K562 (cell line): ENCODE results near the gene RGS17. TPM values are rescaled to one million over a fixed set of nuclear protein-coding genes. Genes with fewer than 3 reads are reported as not detected.

Source experiments
- ATAC-seq: fragments of 200-7000 bp; cut with Tn5 transposase; 3 replicates; pipeline ENCODE4 v1.9.1; 2020; ENCODE audit warnings: moderate library complexity
- BruUV-seq: library from RNA; stranded (reverse); fragments of 400-500 nt; replicated peaks from 2 replicates; lab custom pipeline; 2021; lab: Mats Ljungman, UMichigan
- CTCF ChIA-PET: fragments of 300-600 bp; formaldehyde crosslinking; extraction: SDS; loops from one replicate; lab custom pipeline; 2021; ENCODE audit warnings: low intra/inter-chr PET ratio; lab: Yijun Ruan, JAX
- POLR2A ChIA-PET: fragments of 300-600, 350-650 bp; sonication (Branson Sonifier 250); formaldehyde crosslinking; extraction: SDS; loops from one replicate; lab custom pipeline; 2021; ENCODE audit warnings: antibody characterized with exemption, inconsistent platforms; lab: Yijun Ruan, JAX
- DNase-seq, 4 experiments: peaks; one replicate each; pipeline versions ENCODE4 v3.0.0 to v3.0.0-alpha.2; 2011 to 2018; ENCODE audit warnings: low spot score in 3 of 4, mixed read lengths in 3 of 4; ENCODE audit errors: extremely low read depth in 1 of 4
- FAIRE-seq: peaks from 2 replicates; lab custom pipeline; 2011; peaks lifted over from hg19 to GRCh38; lab: Jason Lieb, UNC
- H2AFZ ChIP-seq: 2 replicates; pipeline ENCODE4 v1.6.0; 2011; ENCODE audit warnings: low read depth, low read length, control low read depth, inconsistent platforms
- H3K27ac ChIP-seq: fragments of 200-600 bp; 3 replicates; pipeline ENCODE4 v1.8.0; 2011; ENCODE audit warnings: low read depth, mild to moderate bottlenecking, control low read depth, inconsistent platforms, low read length, moderate library complexity, mixed read lengths; ENCODE audit errors: extremely low read depth
- H3K27me3 ChIP-seq, 2 experiments: fragments of 300-600 bp in 1 of 2; 2 replicates in 1 of 2; 3 replicates in 1 of 2; pipeline versions ENCODE4 v1.6.0 to v1.8.0; 2011; ENCODE audit warnings: inconsistent platforms in 2 of 2, low read length in 2 of 2, mild to moderate bottlenecking in 1 of 2, mixed read lengths in 1 of 2, moderate library complexity in 1 of 2; ENCODE audit not compliant: control insufficient read depth in 2 of 2, insufficient read depth in 2 of 2
- H3K36me3 ChIP-seq: fragments of 300-600 bp; 3 replicates; pipeline ENCODE4 v1.8.0; 2011; ENCODE audit warnings: mild to moderate bottlenecking, low read length, inconsistent platforms; ENCODE audit not compliant: control insufficient read depth, insufficient read depth
- H3K4me1 ChIP-seq, 2 experiments: fragments of 200-600 bp in 1 of 2; replicated peaks in 1 of 2; 2 replicates in 1 of 2; 3 replicates in 1 of 2; pipeline versions ENCODE4 v1.5.1 to v1.8.0; 2011; ENCODE audit warnings: inconsistent platforms in 2 of 2, low read length in 2 of 2, mild to moderate bottlenecking in 1 of 2, mixed read lengths in 1 of 2, moderate library complexity in 1 of 2; ENCODE audit not compliant: control insufficient read depth in 2 of 2, insufficient read depth in 2 of 2
- H3K4me2 ChIP-seq: 2 replicates; pipeline ENCODE4 v1.6.1; 2011; ENCODE audit warnings: low read length, control low read depth, inconsistent platforms, mixed read lengths; ENCODE audit not compliant: insufficient read depth
- H3K4me3 ChIP-seq: fragments of 200-600 bp; sonication (generic), shearing (Covaris generic); 2 replicates; pipeline ENCODE4 v1.5.1; 2016; ENCODE audit warnings: control low read depth, inconsistent platforms
- H3K79me2 ChIP-seq: fragments of 200-600 bp; 3 replicates; pipeline ENCODE4 v1.8.0; 2011; ENCODE audit warnings: low read length, inconsistent platforms; ENCODE audit not compliant: control insufficient read depth, insufficient read depth
- H3K9ac ChIP-seq, 2 experiments: 2 replicates each; pipeline versions ENCODE4 v1.6.0 to v1.6.1; 2011; ENCODE audit warnings: low read depth in 2 of 2, low read length in 2 of 2, control low read depth in 1 of 2, inconsistent platforms in 1 of 2, mild to moderate bottlenecking in 1 of 2, mixed read lengths in 1 of 2; ENCODE audit not compliant: insufficient read depth in 1 of 2
- H3K9me1 ChIP-seq: one replicate; pipeline ENCODE4 v1.6.0; 2011; ENCODE audit warnings: inconsistent platforms, mild to moderate bottlenecking, low read length, moderate library complexity; ENCODE audit not compliant: control insufficient read depth, insufficient read depth
- H3K9me3 ChIP-seq: replicated peaks from 2 replicates; pipeline ENCODE4 v1.5.1; 2011; ENCODE audit warnings: low read depth, low read length, inconsistent platforms; ENCODE audit not compliant: control insufficient read depth, insufficient read depth
- H4K20me1 ChIP-seq: replicated peaks from 2 replicates; pipeline ENCODE4 v1.6.1; 2011; ENCODE audit warnings: low read length, inconsistent platforms, mixed read lengths; ENCODE audit not compliant: control insufficient read depth, insufficient read depth
- BRCA1 ChIP-seq, 2 experiments: fragments of 450-650 bp in 1 of 2; sonication (generic) in 1 of 2; formaldehyde crosslinking in 1 of 2; IDR thresholded peaks; 2 replicates each; pipeline versions ENCODE4 v1.5.0 to v1.6.1; 2017 to 2020; ENCODE audit warnings: mild to moderate bottlenecking in 1 of 2, missing genetic modification reagents in 1 of 2
- CXXC5 ChIP-seq: fragments of 250-450 bp; sonication (Bioruptor Pico); IDR thresholded peaks from 2 replicates; pipeline ENCODE4 v1.8.0; 2022; ENCODE audit warnings: inconsistent platforms, mild to moderate bottlenecking, moderate library complexity
- DLX4 ChIP-seq: fragments of 250-450 bp; sonication (Bioruptor Pico); IDR thresholded peaks from 2 replicates; pipeline ENCODE4 v1.6.1; 2021; ENCODE audit warnings: mild to moderate bottlenecking
- ELF4 ChIP-seq: fragments of 450-650 bp; formaldehyde crosslinking; IDR thresholded peaks from 2 replicates; pipeline ENCODE4 v1.4.0; 2022; ENCODE audit warnings: missing genetic modification characterization
- FOXP4 ChIP-seq: sonication (generic); formaldehyde crosslinking; IDR thresholded peaks from 2 replicates; pipeline ENCODE4 v1.8.0; 2022; ENCODE audit warnings: mild to moderate bottlenecking, missing genetic modification reagents, borderline replicate concordance
- MXI1 ChIP-seq: IDR thresholded peaks from 2 replicates; pipeline ENCODE4 v1.6.1; 2011; ENCODE audit warnings: low read depth, mild to moderate bottlenecking, improper control_type of control experiment, low read length
- POLR2G ChIP-seq: fragments of 200-400 bp; formaldehyde crosslinking; IDR thresholded peaks from 2 replicates; pipeline ENCODE4 v1.6.1; 2017; ENCODE audit warnings: low read depth, mild to moderate bottlenecking, antibody characterized with exemption, low read length, moderate library complexity
- TOE1 ChIP-seq, 2 experiments: fragments of 450-650 bp in 1 of 2; sonication (generic) in 1 of 2; formaldehyde crosslinking in 1 of 2; IDR thresholded peaks; 2 replicates each; pipeline versions ENCODE4 v1.7.1 to v1.8.0; 2016 to 2022; ENCODE audit warnings: borderline replicate concordance in 2 of 2, mild to moderate bottlenecking in 2 of 2, antibody characterized with exemption in 1 of 2, inconsistent platforms in 1 of 2, low read depth in 1 of 2, missing genetic modification reagents in 1 of 2, moderate library complexity in 1 of 2
- WGBS: fragments of 100-300 bp; shearing (Covaris generic); methylation state at CpG from one replicate; pipeline ENCODE4 v1.1.6; 2016; ENCODE audit warnings: low coverage, mixed read lengths; ENCODE audit not compliant: insufficient coverage; ENCODE audit errors: missing lambda C conversion rate; 5-methylcytosine and 5-hydroxymethylcytosine counted together
- in situ Hi-C: fragments of 300-500 bp; cut with MboI; formaldehyde crosslinking; loops from 4 replicates; pipeline ENCODE4 v1.15.0; 2018; ENCODE audit warnings: inconsistent platforms, mixed read lengths
- intact Hi-C: fragments of 100-400 bp; cut with micrococcal nuclease; formaldehyde crosslinking; loops from 2 replicates; pipeline ENCODE4 v1.14.2; 2022
- polyA plus RNA-seq, 8 experiments: library from polyadenylated mRNA; depleted of rRNA in 4 of 8; stranded (reverse) in 5 of 8; unstranded in 3 of 8; fragments of >200 nt; fragmentation: Nextera tagmentation in 2 of 8; fragmentation: Illumina TruSeq in 1 of 8; extraction: Ambion mirVana in 2 of 8; extraction: Trizol in 1 of 8; gene quantifications; 2 replicates each; pipeline versions ENCODE4 v1.2.1 to v1.2.3, GENCODE V29; 2011 to 2014; ENCODE audit warnings: inconsistent platforms in 1 of 8, missing spikeins in 1 of 8
- total RNA-seq, 7 experiments: library from RNA; depleted of rRNA in 6 of 7; stranded (reverse); fragments of >200 nt in 6 of 7; fragmentation: Illumina TruSeq in 2 of 7; extraction: Trizol in 2 of 7; gene quantifications; 2 replicates each; pipeline versions ENCODE4 v1.2.1 to v1.2.3, GENCODE V29; 2011 to 2021; ENCODE audit warnings: low replicate concordance in 1 of 7

Gene RGS17
- total and polyA plus RNA-seq, 9 of the 15 experiments (the other 6 are each of a cell fraction or from before 2014, with no cell fraction given): 0.01 to 0.14 (median 0.08) TPM; not detected in 6

- Histone ChIP-seq H2AFZ (no peak overlapping the region), H4K20me1 (no peaks in the 10 kb centered on the region), H3K9me3 (no peaks in the 10 kb centered on the region), H3K9me1 (no peaks in the 10 kb centered on the region), H3K27ac (no peak overlapping the region), H3K36me3 (no peaks in the 10 kb centered on the region), H3K9ac (no peak overlapping the region), H3K79me2 (no peaks in the 10 kb centered on the region), H3K4me2 (no peak overlapping the region), H3K27me3 (no peaks in the 10 kb centered on the region), H3K4me1 (peaks cover 0 to 4% of the 10 kb centered on the region in 2 experiments; a peak in 1 of 5 replicates), H3K4me3 (no peak overlapping the region)
- in situ Hi-C loops: no loop called here
- WGBS: 10% methylated on average over 2 of the region's 2 CpGs
- no TSS peak for BruUV-seq
- intact Hi-C loops: no loop called here
- no peak for FAIRE-seq
- POLR2A ChIA-PET: interaction anchor here (1.1 kb wide), 1 partner anchor 30 kb away, joined by 4 read pairs; the partner anchor contains the start of gene FBXO5
- TF ChIP-seq FOXP4 (CRISPR knock-in tag) (no peak), CXXC5 (CRISPR knock-in tag) (no peak), MXI1 (no peak), ELF4 (CRISPR knock-in tag) (no peak), POLR2G (no peak), TOE1 (IDR thresholded peaks at IDR 0.05; ENCODE audit: borderline replicate concordance) (no peak), TOE1 (CRISPR knock-in tag; IDR thresholded peaks at IDR 0.05; ENCODE audit: borderline replicate concordance, low read depth) (no peak), BRCA1 (IDR thresholded peaks at IDR 0.05) (no peak), BRCA1 (CRISPR knock-in tag; IDR thresholded peaks at IDR 0.05) (no peak), DLX4 (CRISPR knock-in tag) (no peak)
- ATAC-seq: no peak; the same call in 2 of the 3 replicates
- no peak for DNase-seq
- CTCF ChIA-PET: no interaction called here
Measured at GRCh38 chr6:153013438-153013837, 117.6 kb downstream of the RGS17 start.
